SK-MEL-5 (cell line): ENCODE results near the gene RHOU. TPM values are rescaled to one million over a fixed set of nuclear protein-coding genes. Genes with fewer than 3 reads are reported as not detected.
"Not testable (repeated sequence)": the region's sequence is repeated elsewhere in the genome, so short reads cannot be mapped to it uniquely, and the experiment has no call there.

Experiments
- DNase-seq: peaks from one replicate; pipeline ENCODE4 v3.0.0-alpha.2; 2016; ENCODE audit warnings: low read depth, low spot score
- in situ Hi-C: cut with HindIII; loops from 2 replicates; pipeline ENCODE4 v1.10.0; 2016; ENCODE audit warnings: low sequenced_read_pairs, high pct_unique_total_duplicates, low pct_unique_long_range_greater_than_20kb
- polyA plus RNA-seq, 2 experiments: library from polyadenylated mRNA; depleted of rRNA; stranded (reverse); fragments of >200 nt; gene quantifications; 2 replicates each; pipeline ENCODE4 v1.2.3, GENCODE V29; 2015
- total RNA-seq: library from RNA; depleted of rRNA; stranded (reverse); fragments of >200 nt; shearing (Covaris generic); gene quantifications from 2 replicates; pipeline ENCODE4 v1.2.3, GENCODE V29; 2014; rRNA removed

The RHOU gene
- 0.79 and 0.80 TPM in 2 replicates for total RNA-seq
- 0.46 and 0.87 TPM in 2 replicates for polyA plus RNA-seq (2015; cell fraction: cytosol; rRNA removed)
- polyA plus RNA-seq (2015; cell fraction: nucleus; rRNA removed) = 0.52 and 0.69 TPM in 2 replicates

DNA sequence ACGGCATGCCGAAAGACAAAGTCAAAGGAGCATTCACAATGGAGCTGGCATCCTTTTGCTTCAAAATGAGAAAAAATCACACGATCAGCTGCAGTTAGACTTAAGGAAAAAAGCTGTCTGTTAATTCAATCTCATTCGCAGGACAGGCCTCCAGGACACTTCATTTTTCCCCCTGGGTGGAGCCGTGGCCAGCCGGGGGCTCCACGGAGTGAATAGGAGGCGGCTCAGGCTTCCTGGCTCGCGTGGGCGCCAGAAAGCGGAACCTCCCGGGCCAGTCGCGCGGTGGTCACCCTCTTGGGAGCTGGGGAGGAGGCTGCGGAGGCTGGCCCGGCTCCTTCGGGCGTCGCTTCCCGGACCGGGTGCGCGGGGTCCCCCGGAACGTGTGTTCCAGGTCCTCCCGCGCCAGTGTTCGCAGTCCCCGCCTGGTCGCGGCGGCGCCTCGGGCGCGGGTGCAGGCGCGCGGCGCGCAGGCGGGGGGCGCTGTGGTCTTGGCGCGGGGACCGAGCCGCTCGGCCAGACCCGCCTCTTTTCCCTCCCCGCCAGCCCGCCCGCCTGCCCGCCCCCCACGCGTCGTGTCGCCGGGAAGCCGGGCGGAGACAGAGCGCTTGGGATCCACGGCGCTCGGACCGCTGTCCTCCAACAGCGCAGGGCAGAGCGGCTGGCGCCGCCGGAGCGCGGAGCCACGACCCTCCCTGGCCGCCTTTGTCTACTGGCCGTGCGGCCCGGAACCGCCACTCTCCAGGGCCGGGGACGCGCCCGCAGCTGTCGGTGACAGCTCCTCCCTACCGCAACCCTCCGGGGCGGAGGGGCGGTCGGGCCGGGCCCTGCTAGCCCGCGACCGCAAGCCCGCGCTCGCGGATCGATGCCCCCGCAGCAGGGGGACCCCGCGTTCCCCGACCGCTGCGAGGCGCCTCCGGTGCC, at the start of gene RHOU:
Gene RHOU (plus strand): TSS at position 599 of the 921 bp plus-strand sequence. CDS start 264 bp downstream, at position 863.
- in situ Hi-C loops = no loop called here
- peak; percentile 50 for DNase-seq

DNA sequence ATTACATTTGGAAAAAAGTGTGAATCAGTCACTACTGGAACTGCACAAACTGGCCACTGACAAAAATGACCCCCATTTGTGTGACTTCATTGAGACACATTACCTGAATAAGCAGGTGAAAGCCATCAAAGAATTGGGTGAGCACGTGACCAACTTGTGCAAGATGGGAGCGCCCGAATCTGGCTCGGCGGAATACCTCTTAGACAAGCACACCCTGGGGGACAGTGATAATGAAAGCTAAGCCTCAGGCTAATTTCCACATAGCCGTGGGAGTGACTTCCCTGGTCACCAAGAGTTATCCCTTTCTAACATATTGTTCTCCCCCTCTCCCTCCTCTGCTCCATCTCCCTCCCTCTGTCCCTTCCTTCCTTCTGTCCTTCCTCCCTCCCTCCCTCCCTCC, 47.7 kb upstream of the RHOU start:
- in situ Hi-C loops = no loop called here
- no peak for DNase-seq

DNA sequence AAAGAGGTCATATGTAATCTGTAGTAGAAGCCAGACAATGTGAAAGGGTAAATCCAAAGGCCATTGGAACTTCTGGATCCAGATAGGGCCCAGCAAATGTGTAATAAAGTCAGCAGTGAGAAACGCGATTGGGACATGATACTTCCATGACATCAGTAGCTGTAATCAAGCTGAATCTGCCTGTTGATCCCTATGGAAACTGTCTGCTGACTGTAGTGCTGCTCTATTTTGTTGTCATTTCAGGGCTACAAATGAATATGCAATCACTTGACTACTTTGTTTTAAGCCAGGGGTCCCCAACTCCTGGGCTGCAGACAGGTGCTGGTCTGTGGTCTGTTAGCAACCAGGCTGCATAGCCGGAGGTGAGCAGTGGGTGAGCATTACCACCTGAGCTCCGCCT, 46.0 kb upstream of the RHOU start:
- in situ Hi-C loops = no loop called here
- DNase-seq = no peak

DNA sequence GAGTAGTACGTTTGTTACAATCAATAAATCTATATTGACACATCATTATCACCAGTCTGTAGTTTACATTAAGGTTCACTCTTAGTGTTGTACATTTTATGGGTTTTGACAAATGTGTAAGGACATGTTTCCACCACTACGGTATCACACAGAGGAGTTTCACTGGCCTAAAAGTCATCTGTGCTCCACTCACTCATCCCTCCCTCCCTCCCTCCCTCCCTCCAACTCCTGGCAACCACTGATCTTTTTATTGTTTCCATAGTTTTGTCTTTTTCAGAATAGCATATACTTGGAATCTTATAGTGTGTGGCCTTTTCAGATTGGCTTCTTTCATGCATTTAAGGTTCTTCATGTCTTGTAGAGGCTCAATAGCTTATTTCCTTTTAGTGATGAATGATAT, 44.1 kb upstream of the RHOU start:
- no peak for DNase-seq
- in situ Hi-C loops = no loop called here

DNA sequence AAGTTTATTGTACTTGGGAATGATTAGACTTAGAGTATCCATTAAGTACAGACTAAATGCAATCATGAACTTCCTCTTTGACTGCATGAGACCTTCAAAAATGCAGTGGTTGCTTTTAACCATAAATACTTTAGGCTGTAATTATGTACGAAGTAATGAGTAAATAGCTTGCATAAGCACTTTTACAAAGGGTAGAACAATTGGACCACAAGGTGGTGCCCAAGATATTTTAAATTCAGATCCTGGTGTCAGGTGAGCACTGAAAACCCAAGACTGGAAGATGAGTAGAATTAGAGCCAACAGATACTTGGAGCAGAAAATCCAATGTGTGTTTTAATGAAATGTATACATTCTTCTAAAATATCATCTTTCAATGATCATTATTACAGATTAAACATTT, 43.4 kb upstream of the RHOU start:
- peak; percentile 65 for DNase-seq
- in situ Hi-C loops = no loop called here

DNA sequence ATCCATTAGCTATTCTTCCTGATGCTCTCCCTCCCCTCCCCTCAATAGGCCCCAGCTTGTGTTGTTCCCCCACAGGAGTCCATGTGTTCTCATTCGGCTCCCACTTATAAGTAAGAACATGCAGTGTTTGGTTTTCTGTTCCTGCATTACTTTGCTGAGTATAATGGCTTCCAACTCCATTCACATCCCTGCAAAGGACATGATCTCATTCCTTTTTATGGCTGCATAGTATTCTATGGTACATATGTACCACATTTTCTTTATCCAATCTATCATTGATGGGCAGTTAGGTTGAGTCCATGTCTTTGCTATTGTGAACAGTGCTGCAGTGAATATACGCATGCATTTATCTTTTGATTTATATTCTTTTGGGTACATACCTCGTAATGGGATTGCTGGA, 40.8 kb upstream of the RHOU start:
- in situ Hi-C loops, DNase-seq: not testable (repeated sequence)

DNA sequence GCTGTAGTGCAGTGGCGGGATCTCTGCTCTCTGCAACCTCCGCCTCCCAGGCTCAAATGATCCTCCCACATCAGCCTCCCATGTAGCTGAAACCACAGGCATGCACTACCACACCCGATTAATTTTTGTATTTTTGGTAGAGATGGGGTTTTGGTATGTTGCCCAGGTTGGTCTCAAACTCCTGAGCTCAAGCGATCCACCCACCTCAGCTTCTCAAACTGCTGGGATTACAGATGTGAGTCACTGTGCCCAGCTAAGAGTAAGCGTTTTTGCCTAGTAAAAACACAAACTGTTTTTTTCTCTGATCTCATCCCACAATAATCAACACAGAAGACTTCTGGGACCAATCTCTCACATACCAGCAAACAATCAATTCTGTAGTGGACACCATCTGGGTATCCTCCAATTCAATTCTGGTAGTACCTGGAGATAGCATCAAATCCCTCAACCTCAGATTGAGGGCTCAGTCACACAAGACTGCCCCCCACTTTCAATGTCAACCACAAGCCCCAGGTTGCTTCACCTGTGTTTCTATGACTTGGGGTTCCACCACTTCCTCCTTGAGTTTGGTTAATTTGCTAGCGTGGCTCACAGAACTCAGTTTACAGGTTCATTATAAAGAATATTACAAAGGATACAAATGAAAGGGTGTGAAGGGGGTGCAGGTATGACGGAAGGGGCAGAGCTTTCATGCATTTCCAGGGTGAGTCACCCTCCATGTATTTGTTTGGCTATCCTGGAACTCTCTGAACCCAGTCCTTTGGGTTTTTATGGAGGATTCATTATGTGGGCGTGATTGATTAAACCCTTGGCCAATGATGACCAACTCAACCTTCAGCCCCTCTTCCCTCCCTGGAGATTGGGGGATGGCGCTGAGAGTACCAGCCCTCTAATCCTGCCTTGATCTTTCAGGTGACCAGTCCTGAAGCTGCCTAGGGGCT, 40.0 kb upstream of the RHOU start:
- in situ Hi-C loops = no loop called here
- no peak for DNase-seq

DNA sequence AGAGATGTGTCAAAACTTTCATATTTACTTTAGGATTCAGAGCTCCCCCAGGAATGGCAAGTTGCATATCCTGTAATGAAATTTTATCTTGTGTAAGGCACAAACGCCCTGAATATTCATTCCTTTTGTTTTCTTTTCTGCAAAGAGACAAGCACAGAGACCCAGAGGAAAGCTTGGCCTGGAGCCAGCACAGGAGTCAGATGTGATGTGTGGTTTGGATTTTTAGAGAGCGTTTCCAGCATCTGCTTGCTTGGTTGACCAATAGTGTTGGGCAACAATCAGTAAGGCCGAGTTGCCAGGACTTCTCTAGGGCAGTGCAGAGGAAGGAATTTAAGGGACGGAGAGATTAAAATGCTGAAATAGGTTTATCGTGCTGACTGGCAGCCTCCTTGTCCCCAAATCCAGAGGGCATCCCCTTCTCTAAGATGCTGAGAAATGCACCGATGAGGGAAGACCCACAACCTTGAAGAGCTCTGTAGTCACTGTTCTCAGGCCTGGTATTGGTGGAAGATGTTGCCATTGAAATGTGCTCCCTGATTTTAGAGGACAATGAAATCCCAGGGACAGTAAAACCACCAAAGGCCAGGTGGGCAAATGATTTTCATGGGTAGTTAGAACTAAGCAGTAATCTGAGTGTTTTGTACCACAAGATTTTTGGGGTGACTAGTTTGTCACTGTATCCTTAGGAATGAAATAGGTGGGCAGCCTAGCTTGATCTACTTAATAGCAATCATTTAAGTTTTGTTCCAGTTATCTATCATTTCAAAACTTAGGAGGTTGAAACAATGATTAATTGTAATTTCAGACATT, 37.9 kb upstream of the RHOU start:
- in situ Hi-C loops = no loop called here
- peak; percentile 8 for DNase-seq

DNA sequence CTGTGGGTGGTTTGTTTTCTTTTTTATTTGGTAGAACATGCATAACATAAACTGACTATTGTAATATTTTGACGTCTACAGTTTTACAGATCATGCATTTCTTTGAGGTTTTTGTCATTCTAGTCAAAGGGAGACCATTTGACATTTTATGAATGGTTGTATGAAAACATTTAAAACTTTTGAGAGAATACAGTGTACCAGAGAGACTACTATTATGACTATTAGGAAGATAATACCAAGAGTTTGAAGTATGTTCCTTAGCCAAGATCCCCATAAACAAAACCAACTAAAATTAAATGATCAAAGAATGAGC, 37.3 kb upstream of the RHOU start:
- in situ Hi-C loops = no loop called here
- DNase-seq = peak; percentile 35

DNA sequence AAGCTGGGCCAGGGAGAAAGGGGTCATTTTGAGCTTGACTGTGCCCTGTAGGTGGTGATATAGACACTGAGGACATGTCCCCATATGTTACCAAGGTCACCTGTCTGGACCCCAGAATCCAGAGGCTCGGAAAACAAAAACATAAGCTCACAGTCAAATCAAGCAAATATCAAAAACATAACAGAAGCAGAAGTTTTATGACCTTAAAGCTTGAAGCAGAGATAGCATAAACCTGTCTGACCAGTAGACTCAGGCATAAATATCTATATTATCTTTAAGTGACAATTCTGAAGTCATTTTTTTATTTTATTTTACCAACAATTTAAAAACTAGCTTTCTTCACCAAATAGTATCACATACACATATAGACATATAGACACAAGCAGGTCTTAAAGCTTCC, 32.8 kb upstream of the RHOU start:
- in situ Hi-C loops = no loop called here
- DNase-seq = no peak

DNA sequence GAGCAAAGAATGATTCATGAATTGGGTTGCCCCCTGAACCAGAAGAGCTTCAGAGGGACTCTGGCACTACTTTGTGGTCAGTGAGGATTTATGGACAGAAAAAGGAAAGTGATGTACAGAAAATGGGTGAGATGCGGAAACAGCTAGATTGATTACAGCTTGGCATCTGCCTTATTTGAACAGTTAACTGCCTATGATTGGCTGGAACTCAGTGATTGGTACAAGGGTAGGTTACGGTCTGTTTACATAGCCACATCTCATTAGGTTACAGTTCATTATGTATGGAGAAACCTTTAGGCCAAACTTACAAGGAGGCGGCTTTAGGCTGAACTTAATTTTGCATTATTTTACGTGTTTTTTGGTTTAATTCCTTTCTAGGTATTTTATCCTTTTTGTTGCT, 29.0 kb upstream of the RHOU start:
- in situ Hi-C loops = no loop called here
- DNase-seq = no peak

DNA sequence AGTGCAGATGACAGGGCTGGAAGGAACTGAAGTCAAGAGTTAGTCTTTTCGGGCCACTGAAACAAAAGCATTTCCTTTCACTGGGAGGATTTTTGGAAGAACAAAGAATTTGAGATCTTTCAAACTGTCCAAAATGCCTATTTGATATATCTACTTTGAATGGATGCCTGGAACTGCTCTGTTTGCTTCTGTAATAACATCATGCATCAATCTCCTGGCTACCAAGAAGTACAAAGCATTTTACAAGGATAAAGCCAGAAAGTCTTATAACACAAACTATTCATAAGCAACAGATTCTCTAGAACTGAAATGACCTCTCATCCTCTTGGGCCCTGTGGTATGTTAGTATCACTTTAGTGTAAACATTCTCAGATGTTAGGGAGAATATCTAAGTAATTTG, 18.2 kb upstream of the RHOU start:
- no peak for DNase-seq
- in situ Hi-C loops = no loop called here

DNA sequence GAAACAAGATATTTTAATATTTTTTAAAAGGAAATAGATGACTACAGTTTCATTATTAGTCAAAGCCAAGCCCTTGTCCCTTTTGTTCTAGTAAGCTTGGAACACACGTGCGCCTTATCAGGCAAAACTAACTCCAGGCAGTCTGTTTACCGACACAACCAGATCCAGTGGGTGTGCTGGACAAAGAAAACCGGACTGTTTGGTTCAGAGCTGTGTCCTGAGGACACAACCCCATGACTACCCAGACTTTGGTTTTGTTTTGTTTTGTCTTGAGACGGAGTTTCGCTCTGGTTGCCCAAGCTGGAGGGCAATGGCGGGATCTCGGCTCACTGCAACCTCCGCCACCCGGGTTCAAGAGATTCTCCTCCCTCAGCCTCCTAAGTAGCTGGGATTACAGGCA, 13.9 kb upstream of the RHOU start:
- in situ Hi-C loops = no loop called here
- no peak for DNase-seq

DNA sequence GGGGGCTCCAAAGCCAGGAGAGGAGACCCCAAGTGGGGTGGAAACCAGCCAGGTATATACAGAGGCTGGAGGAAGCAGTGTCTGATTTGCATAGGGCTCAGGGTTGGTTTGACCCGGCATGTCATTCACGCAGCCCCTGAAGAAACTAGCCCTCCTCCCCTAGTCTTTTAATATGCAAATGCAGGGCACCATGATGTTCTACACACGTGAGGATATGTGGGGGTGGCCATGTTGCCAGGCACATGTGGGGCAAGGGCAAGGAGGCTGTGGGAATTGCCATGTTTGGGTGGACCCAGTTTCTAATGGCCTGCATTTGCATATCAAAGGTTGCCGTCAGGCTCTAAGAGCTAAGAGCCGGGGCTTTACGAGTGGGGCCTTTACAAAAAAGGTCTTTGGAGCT, 12.0 kb upstream of the RHOU start:
- in situ Hi-C loops = no loop called here
- DNase-seq = no peak

DNA sequence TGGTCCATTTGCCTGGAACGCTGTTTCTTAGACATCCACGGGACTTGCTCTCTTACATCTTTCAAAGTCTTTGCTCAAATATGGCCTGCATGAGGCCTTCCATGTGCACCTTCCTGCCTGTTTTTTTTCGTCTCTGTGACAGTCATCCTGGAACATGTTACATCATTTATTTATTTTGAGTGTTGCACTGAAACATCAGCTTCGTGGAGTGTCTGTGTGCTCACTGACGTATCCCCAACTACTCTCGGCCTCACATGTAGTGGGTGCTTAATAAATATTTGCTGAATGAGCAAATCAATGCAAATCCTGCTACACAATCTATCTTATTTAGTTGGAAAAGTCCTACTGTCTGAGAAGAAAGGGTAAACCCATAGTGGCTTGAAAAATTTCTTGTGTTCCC, 11.4 kb upstream of the RHOU start:
- in situ Hi-C loops = no loop called here
- DNase-seq = no peak

DNA sequence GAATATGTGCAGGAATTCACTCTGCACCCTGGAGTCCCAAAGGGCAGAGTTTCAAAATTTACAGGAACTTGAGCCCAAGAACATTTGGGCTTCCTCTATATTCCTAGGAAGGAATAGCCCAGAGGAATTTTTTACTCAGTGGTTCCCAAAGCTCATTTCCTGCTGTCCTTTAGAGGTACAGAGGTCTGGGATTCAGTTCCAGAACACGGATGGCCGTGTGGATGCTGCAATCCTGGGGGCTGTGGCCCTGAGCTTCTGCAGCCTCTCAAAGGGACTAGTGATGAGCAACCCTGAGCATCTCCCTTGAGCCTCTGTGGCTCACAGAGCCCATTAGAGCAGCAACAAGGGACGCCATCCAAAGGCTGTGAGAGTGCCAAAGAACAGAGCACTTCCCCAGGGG, 10.1 kb upstream of the RHOU start:
- in situ Hi-C loops = no loop called here
- DNase-seq = no peak

DNA sequence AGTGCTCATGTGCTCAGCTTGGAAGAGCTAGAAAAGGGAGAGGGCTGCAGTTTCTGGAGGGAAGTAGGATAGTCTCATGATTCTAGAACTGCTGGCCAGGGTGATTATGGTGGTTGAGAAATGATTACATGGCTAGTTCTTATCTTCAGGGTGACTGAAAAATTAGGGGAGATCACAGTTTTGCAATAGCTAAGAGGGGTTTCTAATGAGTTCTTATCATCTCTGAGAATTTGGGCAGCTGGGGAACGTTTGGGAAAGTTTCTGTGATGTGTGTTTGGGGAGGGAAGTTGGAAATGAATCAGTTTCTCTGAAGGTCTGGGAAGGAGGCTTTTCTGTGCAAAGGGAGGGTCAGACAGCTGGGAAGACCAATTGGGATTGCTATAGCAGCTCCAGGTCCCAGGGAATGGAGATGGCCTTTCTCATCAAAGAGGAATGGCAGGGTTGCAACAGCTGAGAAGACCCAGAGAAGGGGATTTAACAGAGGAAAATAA, 7.6 kb upstream of the RHOU start:
- in situ Hi-C loops = no loop called here
- no peak for DNase-seq

DNA sequence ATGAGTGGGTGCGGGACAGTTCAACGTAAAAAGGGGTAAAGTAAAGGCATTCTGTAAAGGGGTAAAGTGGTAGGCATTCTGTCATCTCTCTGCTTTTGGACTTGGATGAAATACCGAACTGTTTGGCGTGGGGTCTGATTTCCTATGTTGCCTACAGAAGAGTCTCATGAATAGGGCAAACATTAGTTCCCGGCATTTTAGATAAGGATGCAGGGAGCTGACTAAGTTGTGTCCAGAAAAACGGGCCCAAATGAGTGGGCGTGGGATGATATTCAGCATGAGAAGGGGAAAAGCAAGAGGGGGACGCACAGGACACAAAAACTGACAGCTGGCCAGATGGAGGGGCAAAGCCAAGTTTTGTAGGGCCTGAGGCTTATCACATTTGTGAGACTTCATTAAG, 2.9 kb upstream of the RHOU start:
- DNase-seq = no peak
- in situ Hi-C loops = no loop called here
